Renal pelvis (tissue), 4 donors: Measurements from ENCODE around the gene PRIMA1. TPM values are rescaled to one million over a fixed set of nuclear protein-coding genes. Genes with fewer than 3 reads are reported as not detected.

Experiments
- DNase-seq: peaks from one replicate; pipeline ENCODE4 v3.0.0-alpha.2; 2013
- polyA plus RNA-seq, 3 donors: library from polyadenylated mRNA; unstranded; fragments of 120-200 nt; gene quantifications; one replicate each; pipeline ENCODE4 v1.2.1, GENCODE V29; 2013; ENCODE audit not compliant: insufficient read length in 3 of 3

PRIMA1 gene
- polyA plus RNA-seq, 3 donors, result 1.4 to 1.6 (median 1.5) TPM

- DNase-seq, result no peak
Measured at GRCh38 chr14:93713726-93714405, 74.4 kb downstream of the PRIMA1 start.

DNA sequence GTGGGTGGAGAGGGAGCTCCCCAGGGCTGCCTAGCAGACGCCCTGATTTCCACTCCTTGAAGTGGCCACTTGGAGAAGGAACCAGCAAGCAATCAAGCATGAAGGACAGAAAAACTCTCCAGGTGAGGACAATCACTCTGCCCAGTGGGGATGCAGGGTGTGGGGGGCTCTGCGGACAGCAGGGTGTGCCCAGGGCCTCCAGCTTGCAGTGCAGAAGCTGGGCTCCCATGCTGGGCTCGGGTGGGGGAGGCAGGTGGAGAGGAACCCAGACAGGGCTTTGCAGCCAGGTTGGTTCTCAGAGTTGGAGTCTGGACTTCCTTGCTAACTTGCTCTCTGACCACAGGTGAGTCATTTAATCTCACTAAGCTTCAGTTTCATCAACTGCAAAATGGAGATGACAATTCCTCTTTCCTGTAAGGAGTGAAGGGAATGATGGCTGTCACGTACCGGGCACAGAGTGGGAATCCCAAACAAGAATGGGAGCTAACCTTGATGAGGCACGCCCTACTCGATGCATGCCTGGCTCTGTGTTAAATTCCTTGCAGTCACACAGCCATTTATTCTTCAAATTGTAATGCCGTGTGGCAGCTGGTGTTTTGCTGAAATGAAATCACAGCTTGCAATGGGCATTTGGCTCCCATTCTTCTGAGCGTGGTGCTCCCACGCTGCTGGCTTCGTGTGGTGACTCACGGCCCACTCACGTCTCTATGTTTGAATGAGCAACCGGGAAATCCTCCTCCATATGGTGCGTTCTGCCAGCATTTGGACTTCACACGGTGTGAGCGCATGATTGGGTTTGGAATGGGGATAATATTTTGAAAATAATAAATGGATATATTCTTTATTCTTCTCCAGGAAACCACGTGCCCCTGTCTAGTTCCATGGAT is 75.2 kb downstream of the PRIMA1 start:
- DNase-seq, result no peak

GRCh38 chr14:93712079-93712837 is 76.0 kb downstream of the PRIMA1 start:
- no peak for DNase-seq

DNA sequence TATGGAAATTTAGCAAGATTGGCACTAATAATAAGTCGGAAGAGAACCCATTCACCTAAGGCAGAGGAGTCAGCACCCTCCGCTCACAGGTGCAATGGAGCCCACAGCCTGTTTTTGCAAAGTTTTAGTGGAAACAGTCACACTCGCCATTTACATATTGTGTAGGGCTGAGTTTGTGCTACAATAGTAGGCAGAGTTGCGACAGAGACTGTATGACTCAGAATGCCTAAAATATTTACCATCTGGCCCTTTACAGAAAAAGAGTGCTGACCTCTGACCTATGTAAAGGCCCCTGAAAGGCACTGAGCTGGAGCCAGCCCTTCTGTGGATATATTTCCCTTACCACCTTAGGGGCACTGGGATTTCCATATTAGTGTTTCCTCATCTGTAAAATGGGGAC is 79.0 kb downstream of the PRIMA1 start:
- no peak for DNase-seq

- DNase-seq, result no peak
Measured at GRCh38 chr14:93708800-93709199, 79.5 kb downstream of the PRIMA1 start.

DNA sequence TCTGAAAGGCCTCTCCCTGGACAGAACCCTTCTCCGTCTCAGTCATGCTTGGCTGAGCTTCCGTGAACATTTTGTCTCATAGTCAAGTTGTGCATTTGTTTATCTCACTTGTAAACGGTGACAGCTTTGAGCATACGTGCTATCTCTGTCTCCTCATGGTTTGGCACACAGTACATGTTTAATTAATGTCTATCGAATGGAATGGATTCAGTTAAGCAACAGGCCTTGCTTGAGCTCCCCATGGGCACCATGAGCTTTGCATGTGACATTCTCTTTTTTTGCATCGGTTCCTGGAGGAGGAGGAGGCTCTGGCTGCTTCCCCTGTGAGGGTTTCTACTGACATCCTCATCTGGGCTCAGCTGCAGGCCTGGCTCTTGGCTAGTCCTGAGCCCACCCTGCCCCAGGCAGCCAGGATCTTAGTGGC is 80.0 kb downstream of the PRIMA1 start:
- DNase-seq, result no peak

- no peak for DNase-seq
Measured at GRCh38 chr14:93707475-93707874, 80.8 kb downstream of the PRIMA1 start.

DNA sequence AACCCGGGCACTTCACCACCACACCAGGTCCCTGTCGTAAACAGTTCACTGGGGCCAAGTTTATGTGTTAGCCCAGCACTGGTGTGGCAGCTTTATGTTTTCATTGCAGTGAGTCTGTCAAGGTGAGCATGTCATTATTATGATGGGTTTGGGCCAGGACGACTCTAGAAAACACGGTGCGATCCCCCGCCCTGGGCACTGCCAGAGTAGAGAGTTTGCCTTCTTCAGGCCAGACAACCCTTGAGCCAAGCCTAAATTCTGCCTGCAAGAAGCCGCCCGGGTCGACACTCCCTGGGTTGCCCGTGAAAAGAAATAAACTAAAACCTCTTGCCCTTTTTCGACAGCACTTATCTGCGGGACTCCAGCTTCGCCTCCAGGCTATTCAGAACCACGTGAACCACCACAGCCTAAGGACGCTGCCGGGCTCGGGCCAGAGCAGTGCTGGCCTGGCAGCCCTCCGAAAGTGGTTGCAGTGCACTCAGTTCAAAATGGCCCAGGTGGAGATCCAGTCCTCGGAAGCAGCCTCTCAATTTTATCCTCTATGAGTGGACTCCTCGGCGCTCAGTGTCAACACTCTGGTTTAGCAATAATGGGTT is 81.8 kb downstream of the PRIMA1 start:
- DNase-seq, result no peak

GRCh38 chr14:93705513-93706156 is 82.7 kb downstream of the PRIMA1 start:
- no peak for DNase-seq

- no peak for DNase-seq
Measured at GRCh38 chr14:93703941-93704340, 84.3 kb downstream of the PRIMA1 start.

- no peak for DNase-seq
Measured at GRCh38 chr14:93702946-93703345, 85.3 kb downstream of the PRIMA1 start.

DNA sequence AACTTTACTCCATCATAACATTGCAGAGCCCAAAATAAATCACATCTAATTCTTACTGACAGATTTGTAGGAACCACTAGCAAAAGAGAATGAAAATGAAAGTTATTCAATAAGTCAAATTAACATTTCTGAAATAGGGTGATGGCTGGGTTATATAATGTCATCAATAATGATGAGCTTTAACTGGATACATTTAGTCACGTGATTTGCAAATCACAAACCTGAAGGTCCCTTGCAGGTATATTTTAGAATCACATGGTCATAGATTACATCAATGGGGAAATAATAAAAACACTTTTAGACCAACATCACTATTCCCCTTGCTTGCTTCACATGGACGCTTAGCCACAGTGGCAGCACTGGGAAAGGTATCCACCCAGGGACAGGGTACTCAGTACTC is 86.7 kb downstream of the PRIMA1 start:
- no peak for DNase-seq

DNA sequence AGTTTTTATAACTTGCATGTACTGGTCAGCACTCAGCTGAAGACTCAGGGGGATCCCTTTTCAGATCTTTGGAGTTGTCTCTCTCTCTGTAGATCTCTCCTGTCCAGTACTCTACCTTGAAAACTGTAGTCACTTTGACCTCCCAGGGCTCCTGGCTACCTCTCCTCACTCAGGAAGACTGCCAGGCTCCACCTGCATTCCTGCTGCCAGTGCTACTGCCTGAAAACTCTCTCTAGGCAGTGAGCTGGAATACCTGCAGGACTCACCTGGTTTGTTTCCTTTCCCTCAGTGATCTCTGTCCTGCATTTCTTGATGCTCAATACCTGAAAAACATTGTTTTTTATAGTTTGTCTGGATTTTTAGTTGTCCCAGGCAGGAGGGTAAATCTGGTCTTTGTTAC is 87.4 kb downstream of the PRIMA1 start:
- no peak for DNase-seq

- no peak for DNase-seq
Measured at GRCh38 chr14:93693914-93694313, 94.4 kb downstream of the PRIMA1 start.

DNA sequence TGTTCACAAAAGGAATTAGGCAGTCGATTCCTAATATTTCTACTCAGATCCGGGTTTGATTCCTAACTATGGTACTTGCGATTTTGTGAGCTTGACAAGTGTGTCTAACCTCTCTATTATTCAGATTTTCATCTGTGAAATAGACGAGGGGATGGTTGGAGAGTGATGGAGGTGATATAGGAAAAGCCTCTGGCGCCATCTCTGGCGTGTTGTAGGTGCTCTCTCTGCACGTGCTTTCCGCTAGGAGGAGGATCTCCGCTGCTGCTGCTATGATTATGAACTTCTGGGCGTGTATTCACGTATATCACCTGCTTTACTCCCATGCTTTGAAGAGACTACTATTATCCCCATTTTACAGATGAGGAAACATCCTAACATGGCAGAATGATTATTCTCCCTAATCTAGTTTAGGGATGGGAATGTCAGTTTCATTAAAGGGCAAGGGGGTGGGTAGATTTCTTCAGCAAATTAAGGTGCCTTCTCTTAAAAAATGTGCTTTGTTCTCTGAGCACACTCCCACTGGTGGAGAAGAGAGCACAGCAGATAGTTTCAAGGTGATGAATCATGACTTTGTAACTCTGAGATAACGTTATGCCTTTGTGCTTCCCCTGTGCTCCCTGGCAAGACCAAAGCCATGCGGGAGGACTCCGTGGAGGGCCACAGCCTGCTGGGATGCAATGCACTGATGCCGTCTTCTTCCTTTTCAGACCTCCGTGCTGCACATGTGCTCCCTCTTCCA is 97.1 kb downstream of the PRIMA1 start:
- DNase-seq, result no peak

DNA sequence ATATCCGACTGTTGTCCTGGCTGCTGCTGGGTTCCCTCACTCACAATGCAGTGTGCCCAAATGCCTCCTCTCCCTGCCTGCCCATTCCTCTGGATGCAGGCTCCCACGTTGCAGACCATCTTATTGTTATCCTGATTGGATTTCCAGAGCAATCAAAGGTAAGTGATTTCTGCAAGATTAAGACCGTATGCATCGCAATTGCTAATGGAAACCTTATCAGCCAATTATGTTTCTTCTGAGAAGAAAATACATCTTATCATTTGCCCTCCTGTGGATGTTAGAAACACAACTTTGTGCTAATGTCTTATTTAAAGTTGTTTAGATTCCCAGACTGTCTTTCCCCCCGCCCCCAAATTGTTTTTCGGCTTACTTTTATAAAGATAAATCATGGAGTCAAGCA is 98.1 kb downstream of the PRIMA1 start:
- no peak for DNase-seq

DNA sequence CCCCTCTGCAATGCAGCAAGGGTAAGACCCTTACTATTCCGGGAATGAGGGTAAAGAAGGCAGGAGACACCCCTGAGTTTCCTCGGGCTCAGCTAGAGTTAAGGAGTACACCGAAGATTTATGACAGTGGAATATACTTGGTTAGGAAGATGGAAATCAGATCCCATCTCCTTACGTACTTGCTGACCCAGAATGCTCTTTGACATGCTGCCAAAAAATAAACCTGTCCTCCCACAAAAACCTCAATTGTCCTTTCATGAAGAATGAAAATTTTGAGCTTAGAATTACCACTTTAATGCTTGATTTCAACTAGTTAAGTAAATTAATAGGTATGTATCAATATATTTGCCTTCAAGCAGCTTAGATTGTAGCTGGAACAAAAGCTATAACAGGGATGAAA is 99.5 kb downstream of the PRIMA1 start:
- DNase-seq, result peak; percentile 20

DNA sequence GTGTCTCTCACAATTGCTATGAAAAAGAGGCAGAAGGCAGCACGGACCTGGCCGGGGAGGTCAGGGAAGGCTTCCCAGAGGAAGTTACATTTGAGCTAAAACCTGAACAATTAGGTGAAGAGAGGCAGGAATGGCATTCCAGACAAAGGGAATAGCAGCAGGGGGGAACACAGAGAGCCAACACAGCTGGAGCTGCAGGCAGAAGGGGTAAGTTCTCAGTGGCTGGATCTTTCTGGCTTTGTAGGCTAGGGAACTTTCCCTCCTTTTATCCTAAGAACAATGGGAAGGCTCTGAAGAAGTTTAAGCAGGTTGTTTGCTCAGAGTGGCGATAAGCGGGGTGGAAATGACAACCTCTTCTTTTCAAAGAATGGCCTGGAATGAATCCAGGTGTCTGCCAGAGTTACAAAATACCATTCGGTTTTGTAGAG is 100.0 kb downstream of the PRIMA1 start:
- DNase-seq, result no peak

DNA sequence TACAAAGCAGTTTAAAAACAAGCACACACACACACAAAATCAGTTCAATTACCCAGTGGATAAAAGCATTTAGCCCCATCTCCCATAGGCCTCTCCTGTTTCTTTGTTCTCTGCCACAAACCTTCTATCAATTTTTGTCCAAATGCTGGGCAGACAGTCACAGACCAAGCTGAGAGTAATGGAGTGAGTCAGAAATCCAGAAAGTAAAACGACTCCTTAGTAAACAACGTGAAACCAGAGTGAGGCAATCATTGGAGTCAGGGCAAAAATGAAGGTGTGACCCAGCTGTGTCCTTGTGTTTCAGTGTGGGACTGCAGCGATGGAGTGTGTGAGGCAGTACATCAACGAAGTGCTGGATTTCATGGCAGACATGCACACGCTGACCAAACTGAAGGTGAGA is 102.0 kb downstream of the PRIMA1 start:
- peak; percentile 14 for DNase-seq

DNA sequence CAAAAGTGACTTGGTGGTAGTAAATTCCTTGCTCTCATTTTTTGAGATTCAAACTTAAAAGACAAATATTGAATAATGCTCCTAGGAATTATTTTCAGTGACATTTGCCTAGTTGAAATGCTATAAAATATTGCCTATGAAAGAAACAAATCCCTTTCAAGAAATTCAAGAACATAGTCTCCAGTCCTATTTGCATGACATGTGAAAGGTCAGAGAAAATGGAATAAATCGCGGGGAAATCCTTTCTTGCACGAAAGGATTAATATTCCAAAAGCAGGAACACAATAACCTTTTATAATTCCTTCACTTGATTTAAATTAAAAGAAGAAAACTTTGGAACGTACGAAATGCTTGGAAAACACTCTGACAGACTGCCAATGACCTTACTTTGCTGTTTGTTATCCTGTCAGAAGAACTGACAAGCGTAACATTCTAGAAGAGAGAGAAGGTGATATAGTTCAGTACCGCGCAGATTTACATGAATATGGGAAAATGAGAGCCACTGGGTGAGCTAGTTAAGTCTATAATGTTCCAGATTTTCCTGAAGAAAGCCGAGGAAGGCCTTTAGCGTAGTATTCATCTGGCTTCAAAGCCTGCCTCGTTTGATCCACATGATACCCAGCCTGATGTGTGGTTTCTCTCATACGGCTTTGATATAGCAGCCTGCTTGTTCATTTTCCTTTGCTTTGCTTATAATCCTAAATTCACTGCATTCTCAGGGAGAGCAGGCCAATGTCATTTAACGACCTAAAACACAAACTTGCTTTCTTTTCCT is 103.0 kb downstream of the PRIMA1 start:
- no peak for DNase-seq
